IMR-90 (cell line): ENCODE results near the gene MDFIC2. TPM values are rescaled to one million over a fixed set of nuclear protein-coding genes. Genes with fewer than 3 reads are reported as not detected.
A peak's percentile ranks its signal among the peaks of the same experiment; 100 is the strongest.

Source experiments
- ATAC-seq: fragments of 200-7000 bp; cut with Tn5 transposase; 2 replicates; pipeline ENCODE4 v1.9.1; 2020; ENCODE audit warnings: low read depth, mild to moderate bottlenecking, moderate library complexity
- BruUV-seq: library from RNA; stranded (reverse); fragments of 400-500 nt; replicated peaks from 2 replicates; lab custom pipeline; 2021; lab: Mats Ljungman, UMichigan
- CTCF ChIA-PET: fragments of 300-600 bp; formaldehyde crosslinking; extraction: SDS; loops from one replicate; lab custom pipeline; 2021; ENCODE audit warnings: antibody characterized with exemption; lab: Yijun Ruan, JAX
- POLR2A ChIA-PET: fragments of 300-600 bp; sonication (Branson Sonifier 250); formaldehyde crosslinking; loops from one replicate; lab custom pipeline; 2022; ENCODE audit warnings: antibody characterized with exemption; ENCODE audit not compliant: unreplicated experiment; lab: Charles Lee
- DNase-seq: peaks from one replicate; pipeline ENCODE4 v3.0.0; 2013
- H2AFZ ChIP-seq: replicated peaks from 2 replicates; pipeline ENCODE3; 2013; ENCODE audit warnings: low read length, mild to moderate bottlenecking; ENCODE audit not compliant: poor library complexity
- H2AK5ac ChIP-seq: 2 replicates; pipeline ENCODE4 v1.6.1; 2013; ENCODE audit warnings: low read depth, low read length, inconsistent platforms
- H2AK9ac ChIP-seq: replicated peaks from 2 replicates; pipeline ENCODE3; 2013; ENCODE audit warnings: mild to moderate bottlenecking, low read depth, low read length, moderate library complexity; ENCODE audit not compliant: poor library complexity
- H2BK120ac ChIP-seq: 2 replicates; pipeline ENCODE4 v1.6.1; 2013; ENCODE audit warnings: low read depth, low read length, inconsistent platforms
- H2BK15ac ChIP-seq: 3 replicates; pipeline ENCODE4 v1.6.1; 2013; ENCODE audit warnings: low read depth, low read length, inconsistent platforms
- H2BK20ac ChIP-seq: 2 replicates; pipeline ENCODE4 v1.6.1; 2013; ENCODE audit warnings: low read depth, mild to moderate bottlenecking, inconsistent platforms, low read length, moderate library complexity
- H2BK5ac ChIP-seq: 2 replicates; pipeline ENCODE4 v1.6.1; 2013; ENCODE audit warnings: mild to moderate bottlenecking, low read depth, low read length, inconsistent platforms; ENCODE audit not compliant: poor library complexity, severe bottlenecking
- H3K14ac ChIP-seq: replicated peaks from 2 replicates; pipeline ENCODE4 v1.6.1; 2013; ENCODE audit warnings: low read depth, low read length, inconsistent platforms
- H3K18ac ChIP-seq: 2 replicates; pipeline ENCODE4 v1.6.1; 2013; ENCODE audit warnings: low read depth, low read length, control low read depth
- H3K23ac ChIP-seq: 2 replicates; pipeline ENCODE4 v1.6.1; 2013; ENCODE audit warnings: low read depth, low read length, inconsistent platforms
- H3K27ac ChIP-seq: 2 replicates; pipeline ENCODE4 v1.5.1; 2013; ENCODE audit warnings: mild to moderate bottlenecking, control low read depth, low read length; ENCODE audit not compliant: insufficient read depth
- H3K27me3 ChIP-seq: 2 replicates; pipeline ENCODE4 v1.6.1; 2013; ENCODE audit warnings: low read length; ENCODE audit not compliant: control insufficient read depth, insufficient read depth
- H3K36me3 ChIP-seq: 2 replicates; pipeline ENCODE4 v1.6.1; 2013; ENCODE audit warnings: low read length, mixed read lengths; ENCODE audit not compliant: control insufficient read depth, insufficient read depth
- H3K4ac ChIP-seq: 2 replicates; pipeline ENCODE4 v1.6.1; 2013; ENCODE audit warnings: low read depth, low read length, inconsistent platforms
- H3K4me1 ChIP-seq: 2 replicates; pipeline ENCODE4 v1.6.1; 2013; ENCODE audit warnings: low read length, mixed read lengths; ENCODE audit not compliant: control insufficient read depth, insufficient read depth
- H3K4me2 ChIP-seq: 2 replicates; pipeline ENCODE4 v1.6.1; 2013; ENCODE audit warnings: low read depth, mild to moderate bottlenecking, control low read depth, low read length, moderate library complexity
- H3K4me3 ChIP-seq: 2 replicates; pipeline ENCODE4 v1.5.1; 2013; ENCODE audit warnings: low read depth, mild to moderate bottlenecking, control low read depth, low read length, moderate library complexity; ENCODE audit not compliant: insufficient read depth
- H3K56ac ChIP-seq: 2 replicates; pipeline ENCODE4 v1.6.1; 2013; ENCODE audit warnings: low read length, inconsistent platforms; ENCODE audit not compliant: insufficient read depth; ENCODE audit errors: extremely low read depth
- H3K79me1 ChIP-seq, 2 experiments: 2 replicates each; pipeline ENCODE4 v1.6.1; 2013; ENCODE audit warnings: low read length in 2 of 2, inconsistent platforms in 1 of 2, low read depth in 1 of 2
- H3K9ac ChIP-seq: 2 replicates; pipeline ENCODE4 v1.6.1; 2013; ENCODE audit warnings: low read depth, low read length, control low read depth
- H3K9me1 ChIP-seq: 2 replicates; pipeline ENCODE4 v1.6.1; 2013; ENCODE audit warnings: low read length, inconsistent platforms; ENCODE audit not compliant: insufficient read depth
- H3K9me3 ChIP-seq: 2 replicates; pipeline ENCODE4 v1.6.1; 2013; ENCODE audit warnings: low read length; ENCODE audit not compliant: control insufficient read depth, insufficient read depth
- H4K20me1 ChIP-seq: 2 replicates; pipeline ENCODE4 v1.6.1; 2013; ENCODE audit warnings: low read length, inconsistent platforms; ENCODE audit not compliant: insufficient read depth
- H4K5ac ChIP-seq: 2 replicates; pipeline ENCODE4 v1.6.1; 2013; ENCODE audit warnings: mild to moderate bottlenecking, low read depth, low read length, control low read depth
- H4K8ac ChIP-seq, 2 experiments: 2 replicates each; pipeline ENCODE4 v1.6.1; 2013; ENCODE audit warnings: low read depth in 2 of 2, low read length in 2 of 2, control low read depth in 1 of 2, inconsistent platforms in 1 of 2
- H4K91ac ChIP-seq: 2 replicates; pipeline ENCODE4 v1.6.1; 2013; ENCODE audit warnings: low read depth, low read length, inconsistent platforms; ENCODE audit not compliant: insufficient read depth
- BHLHE40 ChIP-seq: fragments of 150-350 bp; IDR thresholded peaks from 2 replicates; pipeline ENCODE4 v1.6.1; 2016; ENCODE audit warnings: mild to moderate bottlenecking, low read depth, low read length
- CEBPB ChIP-seq: IDR thresholded peaks from 2 replicates; pipeline ENCODE4 v1.6.1; 2012; ENCODE audit warnings: low read depth, low read length, improper control_type of control experiment
- CHD1 ChIP-seq: IDR thresholded peaks from 2 replicates; pipeline ENCODE4 v1.6.1; 2012; ENCODE audit warnings: low read depth, low read length, improper control_type of control experiment
- CTCF ChIP-seq: conservative IDR thresholded peaks from 2 replicates; pipeline ENCODE4 v1.5.1; 2012; ENCODE audit warnings: mild to moderate bottlenecking, low read depth, low read length, improper control_type of control experiment
- ELK1 ChIP-seq: fragments of 150-350 bp; IDR thresholded peaks from 2 replicates; pipeline ENCODE4 v1.6.1; 2016; ENCODE audit warnings: low read depth, mild to moderate bottlenecking, low read length, moderate library complexity, borderline replicate concordance
- FOS ChIP-seq: fragments of 150-350 bp; IDR thresholded peaks from 2 replicates; pipeline ENCODE4 v1.6.1; 2016; ENCODE audit warnings: low read depth, low read length
- MAFK ChIP-seq: IDR thresholded peaks from 2 replicates; pipeline ENCODE4 v1.6.1; 2012; ENCODE audit warnings: low read depth, low read length, improper control_type of control experiment
- MAZ ChIP-seq: IDR thresholded peaks from 2 replicates; pipeline ENCODE4 v1.6.1; 2012; ENCODE audit warnings: low read depth, mild to moderate bottlenecking, low read length, improper control_type of control experiment, moderate library complexity, borderline replicate concordance
- MXI1 ChIP-seq: IDR thresholded peaks from 2 replicates; pipeline ENCODE4 v1.6.1; 2012; ENCODE audit warnings: low read depth, mild to moderate bottlenecking, low read length, moderate library complexity, borderline replicate concordance
- NFE2L2 ChIP-seq: fragments of 150-350 bp; IDR thresholded peaks from 2 replicates; pipeline ENCODE4 v1.6.1; 2016; ENCODE audit warnings: low read depth, mild to moderate bottlenecking, low read length
- POLR2A ChIP-seq: IDR thresholded peaks from 2 replicates; pipeline ENCODE4 v1.6.1; 2012; ENCODE audit warnings: mild to moderate bottlenecking, low read depth, low read length
- RAD21 ChIP-seq: IDR thresholded peaks from 2 replicates; pipeline ENCODE4 v1.6.1; 2012; ENCODE audit warnings: low read length, improper control_type of control experiment
- RCOR1 ChIP-seq: IDR thresholded peaks from 2 replicates; pipeline ENCODE4 v1.6.1; 2012; ENCODE audit warnings: mild to moderate bottlenecking, low read length, improper control_type of control experiment; ENCODE audit not compliant: insufficient replicate concordance
- RFX5 ChIP-seq: IDR thresholded peaks from 2 replicates; pipeline ENCODE4 v1.8.0; 2012; ENCODE audit warnings: low read depth, mild to moderate bottlenecking, low read length, moderate library complexity
- SMC3 ChIP-seq: fragments of 150-350 bp; IDR thresholded peaks from 2 replicates; pipeline ENCODE4 v1.6.1; 2016; ENCODE audit warnings: low read depth, mild to moderate bottlenecking, antibody characterized with exemption, low read length, moderate library complexity
- USF2 ChIP-seq: fragments of 150-350 bp; IDR thresholded peaks from 2 replicates; pipeline ENCODE4 v1.6.1; 2017; ENCODE audit warnings: mild to moderate bottlenecking, antibody characterized with exemption, low read length, low read depth
- WGBS, 2 experiments: methylation state at CpG; one replicate each; pipeline versions ENCODE4 v1.1.5 to v1.1.7; 2013; ENCODE audit warnings: missing lambda C conversion rate in 2 of 2; ENCODE audit not compliant: insufficient read length in 1 of 2; ENCODE audit errors: extremely low coverage in 2 of 2; 5-methylcytosine and 5-hydroxymethylcytosine counted together
- dilution Hi-C: fragments of 300-500 bp; cut with HindIII; formaldehyde crosslinking; loops from one replicate; pipeline ENCODE4 v1.14.3; 2018; ENCODE audit warnings: low sequenced_read_pairs; ENCODE audit not compliant: unreplicated experiment
- in situ Hi-C: fragments of 300-500 bp; cut with MboI; formaldehyde crosslinking; loops from 3 replicates; pipeline ENCODE4 v1.14.3; 2019; ENCODE audit warnings: low sequenced_read_pairs, inconsistent platforms, mixed read lengths
- intact Hi-C: fragments of 100-400 bp; cut with micrococcal nuclease; formaldehyde crosslinking; loops from 2 replicates; pipeline ENCODE4 v1.10.0; 2022
- polyA plus RNA-seq, 3 experiments: library from polyadenylated mRNA; depleted of rRNA; stranded (reverse); fragments of >200 nt; gene quantifications; 2 replicates each; pipeline ENCODE4 v1.2.3, GENCODE V29; 2012; ENCODE audit warnings: low replicate concordance in 1 of 3
- total RNA-seq: library from RNA; depleted of rRNA; stranded (reverse); fragments of >200 nt; gene quantifications from 2 replicates; pipeline ENCODE4 v1.2.3, GENCODE V29; 2012

Gene MDFIC2
- total and polyA plus RNA-seq, 2 of the 4 experiments (the other 2 are of a cell fraction) = not detected

- TF ChIP-seq MAFK = no peak
- no peak for TF ChIP-seq RCOR1
- no peak for TF ChIP-seq RFX5
- TF ChIP-seq POLR2A = no peak
- TF ChIP-seq MAZ = no peak
- no peak for TF ChIP-seq FOS
- no peak for TF ChIP-seq CHD1
- no peak for TF ChIP-seq NFE2L2
- no peak for TF ChIP-seq RAD21
- no peak for TF ChIP-seq CEBPB
- no peak for TF ChIP-seq SMC3
- TF ChIP-seq MXI1 = no peak
- TF ChIP-seq USF2 = no peak
- TF ChIP-seq BHLHE40 = no peak
- no peak for TF ChIP-seq CTCF
- TF ChIP-seq ELK1 = no peak
- no peaks in the 10 kb centered on the region for H4K20me1 ChIP-seq
These were observed 14.1 kb downstream of the MDFIC2 start for GRCh38 chr3:70298385-70298784.

More at GRCh38 chr3:70298385-70298784, 14.1 kb downstream of the MDFIC2 start:
- ChIA-PET POLR2A (no interaction called here), CTCF (no interaction called here)
- Histone ChIP-seq H3K9me3 (no peaks in the 10 kb centered on the region), H3K4ac (no peak overlapping the region), H3K4me1 (no peaks in the 10 kb centered on the region), H2AK5ac (no peak overlapping the region), H3K14ac (no peak overlapping the region), H2AFZ (no peak overlapping the region), H3K9me1 (no peaks in the 10 kb centered on the region), H3K9ac (no peak overlapping the region), H3K4me2 (no peak overlapping the region), H2BK15ac (no peak overlapping the region), H3K56ac (no peak overlapping the region), H4K5ac (no peak overlapping the region), H2AK9ac (no peak overlapping the region), H4K8ac (no peak overlapping the region), H2BK20ac (no peak overlapping the region), H3K79me1 (no peaks in the 10 kb centered on the region), H3K36me3 (no peaks in the 10 kb centered on the region), H2BK120ac (no peak overlapping the region), H3K27ac (no peak overlapping the region), H2BK5ac (no peak overlapping the region), H4K91ac (no peak overlapping the region), H3K4me3 (no peak overlapping the region), H3K23ac (no peak overlapping the region), H3K27me3 (no peaks in the 10 kb centered on the region), H3K18ac (no peak overlapping the region)
- DNase-seq (peak; percentile 1), ATAC-seq (no peak)
- no CpG with 5 or more reads among the region's 3 CpGs for WGBS, 2 experiments
- no TSS peak for BruUV-seq
- intact Hi-C loops (no loop called here), in situ Hi-C loops (no loop called here), dilution Hi-C loops (no loop called here)
